ENCODE measurements around the gene PLXNC1.
A peak's percentile ranks its signal among the peaks of the same experiment; 100 is the strongest.

PLXNC1 gene

GRCh38 chr12:94245631-94246383 is 97.4 kb downstream of the PLXNC1 start:
- Mint-ChIP-seq H3K27ac (peak overlapping the region; percentile 4), H3K36me3 (ENCODE audit: low read depth) (no peaks in the 10 kb centered on the region)
- intact Hi-C loops (cut with micrococcal nuclease), result no loop called here

GRCh38 chr12:94247246-94247645 is 98.9 kb downstream of the PLXNC1 start:
- Mint-ChIP-seq H3K27me3 (peaks cover 4% of the 10 kb centered on the region), H3K36me3 (ENCODE audit: low read depth) (no peaks in the 10 kb centered on the region), H3K27ac (no peak overlapping the region), H3K4me1 (ENCODE audit: low read depth) (peaks cover 43% of the 10 kb centered on the region), H3K9me3 (no peaks in the 10 kb centered on the region), H3K4me3 (no peak overlapping the region)
- intact Hi-C loops (cut with micrococcal nuclease), result no loop called here

More at GRCh38 chr12:94245631-94246383, 97.4 kb downstream of the PLXNC1 start:
- peaks cover 56% of the 10 kb centered on the region for H3K4me1 Mint-ChIP-seq (ENCODE audit: low read depth)
- H3K27me3 Mint-ChIP-seq, result peaks cover 4% of the 10 kb centered on the region
- no peak overlapping the region for H3K4me3 Mint-ChIP-seq
- no peaks in the 10 kb centered on the region for H3K9me3 Mint-ChIP-seq

DNA sequence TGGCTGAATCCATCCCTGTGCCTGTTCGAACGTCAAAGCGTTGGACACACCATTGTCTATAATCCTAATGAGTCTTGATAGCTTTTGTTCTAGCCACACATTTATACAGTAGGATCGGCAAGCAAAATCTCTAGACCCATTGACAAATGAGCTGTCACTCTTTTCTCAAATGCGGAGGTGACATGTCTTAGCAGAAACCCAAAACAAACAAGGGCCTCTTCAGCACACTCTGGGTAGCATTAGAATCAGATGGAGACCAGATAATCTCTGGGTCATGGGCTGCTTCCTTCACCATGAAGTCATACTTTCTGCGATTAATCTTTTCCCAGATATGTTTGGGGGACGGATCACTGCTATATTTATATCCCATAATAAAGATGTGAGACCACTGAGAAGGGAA is 100.2 kb downstream of the PLXNC1 start:
- Mint-ChIP-seq H3K27ac (no peak overlapping the region), H3K9me3 (no peaks in the 10 kb centered on the region), H3K36me3 (ENCODE audit: low read depth) (peaks cover 4% of the 10 kb centered on the region), H3K27me3 (peaks cover 4% of the 10 kb centered on the region), H3K4me3 (no peak overlapping the region), H3K4me1 (ENCODE audit: low read depth) (peaks cover 33% of the 10 kb centered on the region)
- intact Hi-C loops (cut with micrococcal nuclease), result no loop called here

DNA sequence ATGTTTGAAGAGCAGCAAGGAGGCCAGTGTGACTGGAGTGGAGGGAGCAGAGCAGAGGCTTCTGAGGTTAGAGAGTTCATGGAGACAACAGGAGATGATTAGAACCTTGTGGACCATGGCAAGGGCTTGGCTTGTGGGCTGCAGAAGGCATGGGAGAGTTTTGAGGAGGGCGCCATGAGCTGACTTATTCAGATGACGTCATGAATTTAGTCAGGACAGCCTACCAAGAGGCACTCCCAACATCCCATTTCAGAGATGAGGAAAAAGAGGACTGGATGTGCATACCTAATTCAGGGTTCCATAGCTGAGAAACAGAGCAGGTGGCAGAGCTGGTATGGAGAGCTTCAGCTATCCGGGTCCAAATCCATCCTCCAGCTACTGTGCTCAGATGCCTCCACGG is 101.8 kb downstream of the PLXNC1 start:
- Mint-ChIP-seq H3K27me3 (peaks cover 4% of the 10 kb centered on the region), H3K9me3 (no peaks in the 10 kb centered on the region), H3K27ac (peak overlapping the region; percentile 3), H3K4me3 (no peak overlapping the region), H3K36me3 (ENCODE audit: low read depth) (peaks cover 7% of the 10 kb centered on the region), H3K4me1 (ENCODE audit: low read depth) (peaks cover 20% of the 10 kb centered on the region)
- intact Hi-C loops (cut with micrococcal nuclease), result no loop called here

DNA sequence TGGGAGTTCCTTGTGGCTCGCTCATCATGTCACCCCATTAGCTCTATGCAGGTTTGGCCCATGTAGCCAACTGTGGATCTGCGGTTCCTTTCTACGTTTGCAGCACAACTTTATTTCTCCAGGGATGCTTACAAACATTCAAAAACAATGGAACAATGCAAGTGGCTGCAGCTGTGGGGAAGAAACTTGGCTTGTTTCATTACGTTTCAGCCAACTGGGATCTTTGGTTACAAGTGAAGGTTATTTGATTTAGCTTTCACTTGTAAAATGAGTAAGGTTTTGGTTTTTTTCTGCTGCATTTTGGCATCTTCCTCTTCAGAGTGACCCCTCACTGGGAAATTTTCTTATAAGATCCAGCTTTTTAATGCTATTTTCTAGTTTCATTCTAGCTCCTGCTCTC is 105.9 kb downstream of the PLXNC1 start:
- peaks cover 7% of the 10 kb centered on the region for H3K36me3 Mint-ChIP-seq (ENCODE audit: low read depth)
- intact Hi-C loops (cut with micrococcal nuclease), result no loop called here
- no peak overlapping the region for H3K27ac Mint-ChIP-seq
- no peak overlapping the region for H3K4me3 Mint-ChIP-seq
- H3K27me3 Mint-ChIP-seq, result no peaks in the 10 kb centered on the region
- H3K4me1 Mint-ChIP-seq (ENCODE audit: low read depth), result peaks cover 8% of the 10 kb centered on the region
- no peaks in the 10 kb centered on the region for H3K9me3 Mint-ChIP-seq

- intact Hi-C loops (cut with micrococcal nuclease), result no loop called here
- Mint-ChIP-seq H3K27me3 (no peaks in the 10 kb centered on the region), H3K9me3 (no peaks in the 10 kb centered on the region), H3K4me1 (ENCODE audit: low read depth) (peaks cover 8% of the 10 kb centered on the region), H3K36me3 (ENCODE audit: low read depth) (peaks cover 7% of the 10 kb centered on the region), H3K4me3 (no peak overlapping the region), H3K27ac (no peak overlapping the region)
Measured at GRCh38 chr12:94255006-94255405, 106.6 kb downstream of the PLXNC1 start.

DNA sequence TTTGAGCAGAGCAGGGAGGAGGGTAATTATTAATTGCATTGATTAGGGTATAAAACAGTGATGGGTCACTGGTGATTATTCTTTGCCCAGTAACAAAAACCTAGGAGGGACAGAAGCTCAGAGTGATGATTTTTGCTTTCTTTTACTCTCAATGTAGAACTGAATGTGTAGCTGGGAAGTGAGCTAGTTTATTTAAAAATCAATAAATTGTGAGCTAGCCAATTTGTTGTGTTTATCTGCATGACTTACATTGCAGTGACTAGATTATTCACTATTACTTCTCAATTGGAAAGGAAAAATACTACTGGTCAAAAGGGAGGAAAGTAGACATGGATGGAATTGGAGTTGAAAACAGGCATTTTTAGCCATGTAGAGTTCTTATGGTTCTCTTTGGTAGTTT is 107.1 kb downstream of the PLXNC1 start:
- H3K4me1 Mint-ChIP-seq (ENCODE audit: low read depth), result peaks cover 8% of the 10 kb centered on the region
- no peaks in the 10 kb centered on the region for H3K9me3 Mint-ChIP-seq
- no peak overlapping the region for H3K4me3 Mint-ChIP-seq
- H3K27ac Mint-ChIP-seq, result no peak overlapping the region
- H3K27me3 Mint-ChIP-seq, result no peaks in the 10 kb centered on the region
- intact Hi-C loops (cut with micrococcal nuclease), result no loop called here
- H3K36me3 Mint-ChIP-seq (ENCODE audit: low read depth), result peaks cover 7% of the 10 kb centered on the region

- H3K27me3 Mint-ChIP-seq, result no peaks in the 10 kb centered on the region
- peaks cover 27% of the 10 kb centered on the region for H3K4me1 Mint-ChIP-seq (ENCODE audit: low read depth)
- H3K9me3 Mint-ChIP-seq, result no peaks in the 10 kb centered on the region
- no peak overlapping the region for H3K27ac Mint-ChIP-seq
- intact Hi-C loops (cut with micrococcal nuclease), result no loop called here
- H3K36me3 Mint-ChIP-seq (ENCODE audit: low read depth), result peaks cover 4% of the 10 kb centered on the region
- H3K4me3 Mint-ChIP-seq, result no peak overlapping the region
Measured at GRCh38 chr12:94258593-94258992, 110.2 kb downstream of the PLXNC1 start.

DNA sequence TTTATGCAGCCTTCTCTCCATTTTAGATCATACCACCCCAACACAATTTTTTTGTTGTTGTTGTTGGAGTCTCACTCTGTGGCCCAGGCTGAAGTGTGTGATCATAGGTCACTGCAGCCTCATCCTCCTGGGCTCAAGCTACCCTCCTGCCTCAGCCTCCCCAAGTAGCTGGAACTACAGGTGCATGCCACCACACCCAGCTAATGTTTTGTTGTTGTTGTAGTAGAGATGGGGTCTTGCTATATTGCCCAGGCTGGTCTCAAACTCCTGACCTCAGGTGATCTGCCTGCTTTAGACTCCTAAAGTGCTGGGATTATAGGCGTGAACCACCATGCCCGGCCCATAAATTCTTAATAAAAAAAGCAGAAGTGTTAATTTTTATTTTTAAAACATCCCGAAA is 111.6 kb downstream of the PLXNC1 start:
- Mint-ChIP-seq H3K27ac (no peak overlapping the region), H3K36me3 (ENCODE audit: low read depth) (no peaks in the 10 kb centered on the region)
- intact Hi-C loops (cut with micrococcal nuclease), result loop anchor here (10.0 kb wide), 1 partner anchor 105 kb away; no protein-coding TSS in a partner anchor

DNA sequence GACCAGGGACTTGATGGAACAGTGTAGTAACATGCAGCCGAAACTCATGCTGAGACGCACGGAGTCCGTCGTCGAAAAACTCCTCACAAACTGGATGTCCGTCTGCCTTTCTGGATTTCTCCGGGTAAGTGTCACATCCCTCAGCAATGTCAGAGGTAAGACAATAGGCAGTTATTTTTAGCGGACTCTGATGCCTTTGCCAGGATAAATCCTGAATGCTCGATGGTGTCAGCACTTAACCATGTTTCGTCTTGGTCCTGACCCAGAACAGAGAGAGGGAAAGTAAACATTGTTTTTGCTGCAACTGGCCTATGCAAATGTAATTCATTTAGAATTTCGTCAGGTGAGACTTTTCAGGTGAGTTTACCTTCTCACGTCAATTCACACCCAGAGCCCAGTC is 112.3 kb downstream of the PLXNC1 start:
- Mint-ChIP-seq H3K4me3 (no peak overlapping the region), H3K4me1 (ENCODE audit: low read depth) (peaks cover 40% of the 10 kb centered on the region), H3K36me3 (ENCODE audit: low read depth) (no peaks in the 10 kb centered on the region), H3K27me3 (no peaks in the 10 kb centered on the region), H3K27ac (no peak overlapping the region), H3K9me3 (no peaks in the 10 kb centered on the region)
- intact Hi-C loops (cut with micrococcal nuclease), result loop anchor here (10.0 kb wide), 1 partner anchor 106 kb away; no protein-coding TSS in a partner anchor

More for the DNA sequence above, 111.6 kb downstream of the PLXNC1 start:
- H3K27me3 Mint-ChIP-seq, result no peaks in the 10 kb centered on the region
- no peak overlapping the region for H3K4me3 Mint-ChIP-seq
- H3K9me3 Mint-ChIP-seq, result no peaks in the 10 kb centered on the region
- peaks cover 39% of the 10 kb centered on the region for H3K4me1 Mint-ChIP-seq (ENCODE audit: low read depth)

DNA sequence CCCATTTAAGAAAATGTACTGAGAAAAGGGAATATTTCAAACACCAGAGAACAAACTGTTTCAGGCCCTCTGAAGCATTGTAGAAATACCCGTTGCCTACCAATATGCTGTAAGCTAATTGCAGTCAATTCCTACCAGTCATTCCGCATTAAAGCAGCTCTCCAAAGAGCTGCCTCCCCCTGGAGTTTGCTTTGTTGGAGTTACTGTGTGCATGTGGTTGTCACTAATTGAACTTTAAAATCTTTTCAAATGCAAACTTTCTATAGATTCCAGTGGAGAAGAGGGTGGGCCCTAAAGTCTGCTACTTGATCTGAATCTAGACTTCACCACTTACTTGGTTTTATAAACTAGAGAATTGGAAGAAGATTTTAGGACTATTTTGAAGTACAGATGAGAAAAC is 112.7 kb downstream of the PLXNC1 start:
- Mint-ChIP-seq H3K27ac (no peak overlapping the region), H3K4me3 (no peak overlapping the region), H3K36me3 (ENCODE audit: low read depth) (no peaks in the 10 kb centered on the region), H3K4me1 (ENCODE audit: low read depth) (peaks cover 44% of the 10 kb centered on the region), H3K27me3 (no peaks in the 10 kb centered on the region), H3K9me3 (no peaks in the 10 kb centered on the region)
- intact Hi-C loops (cut with micrococcal nuclease), result loop anchor here (10.0 kb wide), 1 partner anchor 106 kb away; no protein-coding TSS in a partner anchor

DNA sequence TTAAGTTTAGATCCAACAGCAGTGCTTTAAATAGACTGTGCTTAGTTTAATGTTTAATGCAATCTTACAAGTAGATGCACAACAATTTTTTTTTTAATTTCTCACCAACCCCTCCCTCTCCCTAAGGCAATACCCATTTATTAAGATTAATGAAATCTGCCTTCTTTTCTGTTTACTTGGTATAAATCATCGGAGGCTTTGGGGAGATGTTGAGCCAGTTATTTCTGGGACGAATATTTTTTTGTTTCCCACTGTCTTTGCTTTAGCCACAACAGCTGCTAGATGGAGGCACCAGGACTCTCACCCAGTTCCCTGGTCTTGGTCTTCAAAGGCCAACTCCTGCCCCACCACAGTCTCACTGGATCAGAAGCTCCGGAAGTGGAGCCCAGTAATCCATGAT is 113.4 kb downstream of the PLXNC1 start:
- Mint-ChIP-seq H3K27me3 (no peaks in the 10 kb centered on the region), H3K4me3 (peak overlapping the region; percentile 73), H3K36me3 (ENCODE audit: low read depth) (no peaks in the 10 kb centered on the region), H3K4me1 (ENCODE audit: low read depth) (peaks cover 51% of the 10 kb centered on the region), H3K27ac (peak overlapping the region; percentile 89), H3K9me3 (no peaks in the 10 kb centered on the region)
- intact Hi-C loops (cut with micrococcal nuclease), result loop anchor here (10.0 kb wide), 1 partner anchor 107 kb away; no protein-coding TSS in a partner anchor

DNA sequence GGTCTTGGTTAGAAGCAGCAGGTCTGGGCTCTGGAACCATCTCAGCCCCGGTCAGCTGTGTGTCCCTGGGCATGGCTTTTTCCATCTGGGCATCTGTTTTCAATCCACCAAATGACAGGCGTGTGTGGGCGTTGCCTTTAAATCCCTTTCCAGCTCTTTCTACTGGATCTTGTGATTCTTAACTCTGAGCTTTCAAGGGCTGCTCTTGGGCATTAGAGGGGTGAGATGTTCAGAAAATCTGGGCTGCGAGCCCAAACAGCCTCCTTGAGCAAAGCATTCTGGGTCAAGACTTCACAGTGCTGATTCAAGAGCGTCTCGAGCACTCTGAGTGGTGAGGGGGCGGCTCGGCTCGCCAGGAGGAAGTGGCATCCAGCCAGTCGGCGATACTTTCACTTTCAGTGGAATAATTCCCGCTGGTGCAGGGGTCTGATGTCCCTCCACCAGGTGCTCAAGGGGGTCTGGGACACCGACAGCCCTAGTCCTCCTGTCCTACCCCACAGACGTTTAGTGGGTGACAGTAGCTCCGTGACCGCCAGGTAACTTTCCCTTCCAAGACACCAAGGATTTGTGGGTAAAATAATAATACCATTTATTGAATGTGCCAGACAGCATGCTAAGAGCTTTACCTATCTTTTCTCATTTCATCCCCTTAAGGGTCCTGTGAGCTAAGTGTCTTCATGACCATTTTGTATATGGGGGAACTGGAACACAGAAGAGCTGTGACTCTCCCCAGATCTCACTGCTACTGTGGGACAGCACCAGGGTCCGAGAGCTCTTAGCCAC is 114.0 kb downstream of the PLXNC1 start:
- intact Hi-C loops (cut with micrococcal nuclease), result loop anchor here (10.0 kb wide), 1 partner anchor 108 kb away; no protein-coding TSS in a partner anchor
- no peaks in the 10 kb centered on the region for H3K27me3 Mint-ChIP-seq
- H3K4me1 Mint-ChIP-seq (ENCODE audit: low read depth), result peaks cover 51% of the 10 kb centered on the region
- peak overlapping the region; percentile 73 for H3K4me3 Mint-ChIP-seq
- no peaks in the 10 kb centered on the region for H3K36me3 Mint-ChIP-seq (ENCODE audit: low read depth)
- no peaks in the 10 kb centered on the region for H3K9me3 Mint-ChIP-seq
- H3K27ac Mint-ChIP-seq, result peak overlapping the region; percentile 89
